ENCODE results near the gene LIM2.

DNA sequence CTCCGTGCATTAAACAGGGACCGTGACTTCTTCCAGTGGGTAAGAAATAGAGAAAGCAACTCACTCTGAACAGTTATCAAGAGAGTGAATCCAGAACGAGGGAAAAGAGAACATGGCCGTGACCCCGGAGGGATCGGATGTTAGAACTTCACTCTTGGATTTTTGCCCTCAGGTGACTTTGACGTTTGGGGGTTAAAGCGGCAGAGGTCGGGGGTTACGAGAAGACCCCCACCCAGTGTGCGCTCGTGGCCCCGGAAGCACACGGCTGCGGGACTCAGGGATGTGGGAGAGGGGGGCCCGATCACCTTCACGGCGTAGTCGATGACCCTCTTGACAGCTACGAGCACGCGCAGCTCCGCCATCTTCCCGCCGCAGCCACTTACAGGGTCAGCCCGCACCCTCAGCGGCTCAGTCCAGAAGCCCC is 21.8 kb downstream of the LIM2 start, which contains the start of gene ETFB:
- TF ChIP-seq, protein P1, sequence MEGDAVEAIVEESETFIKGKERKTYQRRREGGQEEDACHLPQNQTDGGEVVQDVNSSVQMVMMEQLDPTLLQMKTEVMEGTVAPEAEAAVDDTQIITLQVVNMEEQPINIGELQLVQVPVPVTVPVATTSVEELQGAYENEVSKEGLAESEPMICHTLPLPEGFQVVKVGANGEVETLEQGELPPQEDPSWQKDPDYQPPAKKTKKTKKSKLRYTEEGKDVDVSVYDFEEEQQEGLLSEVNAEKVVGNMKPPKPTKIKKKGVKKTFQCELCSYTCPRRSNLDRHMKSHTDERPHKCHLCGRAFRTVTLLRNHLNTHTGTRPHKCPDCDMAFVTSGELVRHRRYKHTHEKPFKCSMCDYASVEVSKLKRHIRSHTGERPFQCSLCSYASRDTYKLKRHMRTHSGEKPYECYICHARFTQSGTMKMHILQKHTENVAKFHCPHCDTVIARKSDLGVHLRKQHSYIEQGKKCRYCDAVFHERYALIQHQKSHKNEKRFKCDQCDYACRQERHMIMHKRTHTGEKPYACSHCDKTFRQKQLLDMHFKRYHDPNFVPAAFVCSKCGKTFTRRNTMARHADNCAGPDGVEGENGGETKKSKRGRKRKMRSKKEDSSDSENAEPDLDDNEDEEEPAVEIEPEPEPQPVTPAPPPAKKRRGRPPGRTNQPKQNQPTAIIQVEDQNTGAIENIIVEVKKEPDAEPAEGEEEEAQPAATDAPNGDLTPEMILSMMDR (IDR thresholded peaks at IDR 0.05): no peak
- no peak for TF ChIP-seq EZH2 (IDR thresholded peaks at IDR 0.05; ENCODE audit: borderline replicate concordance, insufficient read depth, low read depth, low read length, poor library complexity, severe bottlenecking)

Measured in B cell (primary cell).